B cell (primary cell): ENCODE data around the gene NME3.

Experiments used
- EZH2 ChIP-seq: IDR thresholded peaks from 2 replicates; pipeline ENCODE4 v1.6.1; 2012; ENCODE audit warnings: borderline replicate concordance, low read depth, mild to moderate bottlenecking, moderate library complexity, low read length; ENCODE audit not compliant: insufficient read depth, poor library complexity, severe bottlenecking
- TF ChIP-seq, protein P1 (sequence below): fragments of 200-600 bp; IDR thresholded peaks from one replicate; pipeline ENCODE4 v1.8.0; 2022; ENCODE audit warnings: antibody characterized with exemption, mild to moderate bottlenecking

DNA sequence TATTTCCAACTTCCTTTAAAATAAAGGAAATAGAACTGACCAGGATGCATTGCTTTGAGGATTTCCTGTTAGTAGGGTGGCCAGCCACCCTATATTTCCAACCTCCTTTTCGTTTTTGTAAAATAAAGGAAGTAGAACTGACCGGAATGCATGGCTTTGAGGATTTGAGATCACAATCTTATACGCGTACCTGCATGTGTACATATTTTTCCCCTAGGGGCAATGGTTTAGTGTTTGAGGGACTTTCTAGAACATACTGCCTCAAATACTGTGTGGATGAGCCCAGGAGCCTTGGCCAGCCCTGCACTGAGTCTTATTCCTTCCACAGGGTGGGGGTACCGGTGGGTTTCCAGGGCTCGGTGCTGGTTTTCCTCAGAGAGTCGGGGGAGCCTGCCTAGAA lies 39.7 kb downstream of the NME3 start:
- TF ChIP-seq, protein P1, sequence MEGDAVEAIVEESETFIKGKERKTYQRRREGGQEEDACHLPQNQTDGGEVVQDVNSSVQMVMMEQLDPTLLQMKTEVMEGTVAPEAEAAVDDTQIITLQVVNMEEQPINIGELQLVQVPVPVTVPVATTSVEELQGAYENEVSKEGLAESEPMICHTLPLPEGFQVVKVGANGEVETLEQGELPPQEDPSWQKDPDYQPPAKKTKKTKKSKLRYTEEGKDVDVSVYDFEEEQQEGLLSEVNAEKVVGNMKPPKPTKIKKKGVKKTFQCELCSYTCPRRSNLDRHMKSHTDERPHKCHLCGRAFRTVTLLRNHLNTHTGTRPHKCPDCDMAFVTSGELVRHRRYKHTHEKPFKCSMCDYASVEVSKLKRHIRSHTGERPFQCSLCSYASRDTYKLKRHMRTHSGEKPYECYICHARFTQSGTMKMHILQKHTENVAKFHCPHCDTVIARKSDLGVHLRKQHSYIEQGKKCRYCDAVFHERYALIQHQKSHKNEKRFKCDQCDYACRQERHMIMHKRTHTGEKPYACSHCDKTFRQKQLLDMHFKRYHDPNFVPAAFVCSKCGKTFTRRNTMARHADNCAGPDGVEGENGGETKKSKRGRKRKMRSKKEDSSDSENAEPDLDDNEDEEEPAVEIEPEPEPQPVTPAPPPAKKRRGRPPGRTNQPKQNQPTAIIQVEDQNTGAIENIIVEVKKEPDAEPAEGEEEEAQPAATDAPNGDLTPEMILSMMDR, result no peak
- no peak for TF ChIP-seq EZH2
